Keratinocyte (primary cell): ENCODE results near the gene PSTPIP2. TPM values are rescaled to one million over a fixed set of nuclear protein-coding genes. Genes with fewer than 3 reads are reported as not detected.
"Not testable (repeated sequence)": the region's sequence is repeated elsewhere in the genome, so short reads cannot be mapped to it uniquely, and the experiment has no call there.

Experiments
- DNase-seq: peaks from one replicate; pipeline ENCODE4 v3.0.0-alpha.2; 2011; ENCODE audit warnings: low read depth, missing footprints, low spot score
- FAIRE-seq: peaks from 2 replicates; lab custom pipeline; 2011; peaks lifted over from hg19 to GRCh38; lab: Jason Lieb, UNC
- H2AFZ ChIP-seq: 2 replicates; pipeline ENCODE4 v1.6.0; 2012; ENCODE audit warnings: low read length, control low read depth, inconsistent platforms; ENCODE audit not compliant: control insufficient read depth
- H3K27ac ChIP-seq: 2 replicates; pipeline ENCODE4 v1.5.1; 2011; ENCODE audit warnings: low read length; ENCODE audit not compliant: control insufficient read depth, insufficient read depth
- H3K27me3 ChIP-seq: 3 replicates; pipeline ENCODE4 v1.6.0; 2011; ENCODE audit warnings: low read length; ENCODE audit not compliant: control insufficient read depth, insufficient read depth; ENCODE audit errors: extremely low read depth
- H3K36me3 ChIP-seq, 2 experiments: 2 replicates in 1 of 2; 3 replicates in 1 of 2; pipeline ENCODE4 v1.5.1; 2011; ENCODE audit warnings: low read length in 2 of 2, mild to moderate bottlenecking in 1 of 2; ENCODE audit not compliant: control insufficient read depth in 2 of 2, insufficient read depth in 2 of 2; ENCODE audit errors: extremely low read depth in 1 of 2
- H3K4me1 ChIP-seq: 3 replicates; pipeline ENCODE4 v1.5.1; 2011; ENCODE audit warnings: low read length; ENCODE audit not compliant: control insufficient read depth, insufficient read depth; ENCODE audit errors: extremely low read depth
- H3K4me2 ChIP-seq: 3 replicates; pipeline ENCODE4 v1.6.0; 2011; ENCODE audit warnings: low read depth, low read length; ENCODE audit not compliant: control insufficient read depth, insufficient read depth; ENCODE audit errors: extremely low read depth
- H3K4me3 ChIP-seq, 3 experiments: fragments of 200-600 bp in 1 of 3; sonication (generic) in 1 of 3; 2 replicates in 2 of 3; 3 replicates in 1 of 3; pipeline ENCODE4 v1.5.1; 2011 to 2016; ENCODE audit warnings: low read length in 3 of 3, mild to moderate bottlenecking in 3 of 3, control low read depth in 2 of 3, inconsistent platforms in 1 of 3, low read depth in 1 of 3, mixed read lengths in 1 of 3, mixed run types in 1 of 3, moderate library complexity in 1 of 3; ENCODE audit not compliant: control insufficient read depth in 2 of 3, insufficient read depth in 2 of 3; ENCODE audit errors: extremely low read depth in 1 of 3
- H3K79me2 ChIP-seq: 2 replicates; pipeline ENCODE4 v1.6.0; 2012; ENCODE audit warnings: low read length; ENCODE audit not compliant: control insufficient read depth, insufficient read depth
- H3K9ac ChIP-seq: 3 replicates; pipeline ENCODE4 v1.6.0; 2011; ENCODE audit warnings: low read length; ENCODE audit not compliant: control insufficient read depth, insufficient read depth; ENCODE audit errors: extremely low read depth
- H3K9me1 ChIP-seq: 3 replicates; pipeline ENCODE4 v1.6.0; 2011; ENCODE audit warnings: low read length; ENCODE audit not compliant: control insufficient read depth, insufficient read depth; ENCODE audit errors: extremely low read depth
- H3K9me3 ChIP-seq: 2 replicates; pipeline ENCODE4 v1.5.1; 2012; ENCODE audit warnings: low read depth, low read length; ENCODE audit not compliant: control insufficient read depth
- H4K20me1 ChIP-seq: 3 replicates; pipeline ENCODE4 v1.6.0; 2011; ENCODE audit warnings: low read length; ENCODE audit not compliant: control insufficient read depth, insufficient read depth; ENCODE audit errors: extremely low read depth
- CTCF ChIP-seq, 3 experiments: IDR thresholded peaks in 1 of 3; conservative IDR thresholded peaks in 1 of 3; optimal IDR thresholded peaks in 1 of 3; 2 replicates in 2 of 3; 3 replicates in 1 of 3; pipeline versions ENCODE3 to v1.5.1; 2011; ENCODE audit warnings: low read length in 3 of 3, mild to moderate bottlenecking in 3 of 3, moderate library complexity in 2 of 3, control low read depth in 1 of 3, inconsistent platforms in 1 of 3; ENCODE audit not compliant: insufficient read depth in 2 of 3; ENCODE audit errors: extremely low read depth in 1 of 3
- EZH2 ChIP-seq: IDR thresholded peaks from one replicate; pipeline ENCODE4 v1.6.1; 2012; ENCODE audit warnings: inconsistent platforms, mild to moderate bottlenecking, low read length, moderate library complexity
- dilution Hi-C: fragments of 300-500 bp; cut with MboI; formaldehyde crosslinking; loops from one replicate; pipeline ENCODE4 v1.7.0; 2020; ENCODE audit warnings: low sequenced_read_pairs; ENCODE audit not compliant: extremely low pct_ligation_motif_present
- polyA plus RNA-seq, 5 experiments: library from polyadenylated mRNA; depleted of rRNA in 3 of 5; stranded (reverse) in 3 of 5; stranded (forward) in 1 of 5; unstranded in 1 of 5; fragments of >200 nt; gene quantifications; 1 replicate in 1 of 5; 2 replicates in 3 of 5; 3 replicates in 1 of 5; pipeline versions ENCODE4 v1.2.1 to v1.2.3, GENCODE V29; 2011 to 2012; ENCODE audit warnings: missing spikeins in 2 of 5, low read depth in 1 of 5, low replicate concordance in 1 of 5

Gene PSTPIP2
- polyA plus RNA-seq, 1 donor (not counting 4 experiments of a cell fraction or from before 2014, with no cell fraction given) = 27.3 TPM

DNA sequence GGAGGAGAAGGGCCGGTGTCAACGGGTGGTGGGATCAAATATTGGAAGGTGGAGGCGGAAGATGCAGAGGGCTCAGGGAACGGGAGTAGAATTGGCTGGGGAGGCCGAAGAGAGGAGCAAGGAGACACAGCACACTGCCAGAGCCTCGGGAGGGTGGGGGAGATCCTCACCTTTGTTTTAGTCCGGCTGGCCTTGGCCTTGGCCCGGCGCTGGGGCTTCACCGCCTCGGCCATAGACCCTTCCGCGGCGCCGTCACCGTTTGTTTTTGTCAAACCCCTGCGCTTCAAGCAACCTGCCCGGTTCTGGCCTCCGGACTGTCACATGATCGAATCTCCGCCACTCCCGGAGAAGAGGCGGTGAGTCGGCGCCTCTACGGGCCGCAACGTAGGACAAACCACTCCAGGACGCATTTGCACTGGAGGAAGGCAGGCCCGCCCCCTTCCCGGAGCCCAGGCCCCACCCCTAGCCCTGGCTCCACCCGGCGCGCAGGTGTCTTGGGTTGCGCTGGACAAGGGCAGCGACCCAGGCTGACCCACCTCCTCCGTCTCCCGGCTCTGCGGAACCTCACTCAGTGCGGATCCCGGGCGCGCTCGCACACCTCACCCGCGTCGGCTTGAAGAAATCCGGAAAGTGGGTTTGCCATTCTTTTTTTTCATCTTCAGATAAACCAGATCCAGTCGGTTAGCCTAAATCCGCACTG lies 104.9 kb downstream of the PSTPIP2 start, which contains the start of gene EPG5:
Gene EPG5 (minus strand): TSS at position 323 of the 700 bp plus-strand sequence. CDS start 90 bp downstream, at position 233.
- H3K79me2 ChIP-seq = peaks cover 36% of the 10 kb centered on the region
- H4K20me1 ChIP-seq = no peaks in the 10 kb centered on the region
- peaks cover 17% of the 10 kb centered on the region for H3K4me1 ChIP-seq
- DNase-seq = peak; percentile 73
- peak within 1 kb of the TSS; percentile 90 for H3K27ac ChIP-seq
- H2AFZ ChIP-seq = peak within 1 kb of the TSS; percentile 92
- TF ChIP-seq CTCF (optimal IDR thresholded peaks at IDR 0.05 in 1 of 3, IDR thresholded peaks at IDR 0.05 in 1 of 3, conservative IDR thresholded peaks at IDR 0.05 in 1 of 3; ENCODE audit: extremely low read depth in 1 of 3, insufficient read depth in 2 of 3, low read length in 3 of 3) (no peak), EZH2 (no peak)
- H3K9me3 ChIP-seq = no peaks in the 10 kb centered on the region
- dilution Hi-C loops = no loop called here
- H3K4me2 ChIP-seq = peak within 1 kb of the TSS; percentile 93
- H3K36me3 ChIP-seq = no peaks in the 10 kb centered on the region
- peak within 1 kb of the TSS; percentile 85 to 100 (median 91) for H3K4me3 ChIP-seq
- FAIRE-seq = peak; percentile 81
- H3K27me3 ChIP-seq = no peaks in the 10 kb centered on the region
- peak within 1 kb of the TSS; percentile 94 for H3K9ac ChIP-seq
- H3K9me1 ChIP-seq = no peaks in the 10 kb centered on the region

- H3K9me1 ChIP-seq, H4K20me1 ChIP-seq, H3K27me3 ChIP-seq, FAIRE-seq, dilution Hi-C loops, H2AFZ ChIP-seq, H3K4me2 ChIP-seq, H3K36me3 ChIP-seq, H3K9me3 ChIP-seq, H3K9ac ChIP-seq, DNase-seq, H3K4me3 ChIP-seq, H3K27ac ChIP-seq: not testable (repeated sequence)
- peaks cover 51% of the 10 kb centered on the region for H3K79me2 ChIP-seq
- H3K4me1 ChIP-seq = peaks cover 24% of the 10 kb centered on the region
These were observed 107.1 kb downstream of the PSTPIP2 start for GRCh38 chr18:45964913-45965312.
